Subcutaneous adipose tissue (tissue), 4 donors: ENCODE data around the gene MAP2K2. TPM values are rescaled to one million over a fixed set of nuclear protein-coding genes. Genes with fewer than 3 reads are reported as not detected.

ENCODE experiments used
- small RNA-seq: library from RNA; depleted of rRNA; stranded (forward); fragments of <200 nt; gene quantifications from one replicate; pipeline ENCODE3, GENCODE V24; 2016
- total RNA-seq, 4 donors: library from RNA; depleted of rRNA; stranded (reverse); fragments of >200 nt; gene quantifications; one replicate each; pipeline ENCODE4 v1.1.0, GENCODE V29; 2016
- TF ChIP-seq, protein P1 (sequence below): fragments of 450-650 bp; IDR thresholded peaks from one replicate; pipeline ENCODE4 v1.5.1; 2016; ENCODE audit warnings: low read depth, mild to moderate bottlenecking, control low read depth, antibody characterized with exemption, moderate library complexity

Gene MAP2K2
- total RNA-seq, 4 donors from 2014 or later = 39.3 to 66.1 (median 56.3) TPM

DNA sequence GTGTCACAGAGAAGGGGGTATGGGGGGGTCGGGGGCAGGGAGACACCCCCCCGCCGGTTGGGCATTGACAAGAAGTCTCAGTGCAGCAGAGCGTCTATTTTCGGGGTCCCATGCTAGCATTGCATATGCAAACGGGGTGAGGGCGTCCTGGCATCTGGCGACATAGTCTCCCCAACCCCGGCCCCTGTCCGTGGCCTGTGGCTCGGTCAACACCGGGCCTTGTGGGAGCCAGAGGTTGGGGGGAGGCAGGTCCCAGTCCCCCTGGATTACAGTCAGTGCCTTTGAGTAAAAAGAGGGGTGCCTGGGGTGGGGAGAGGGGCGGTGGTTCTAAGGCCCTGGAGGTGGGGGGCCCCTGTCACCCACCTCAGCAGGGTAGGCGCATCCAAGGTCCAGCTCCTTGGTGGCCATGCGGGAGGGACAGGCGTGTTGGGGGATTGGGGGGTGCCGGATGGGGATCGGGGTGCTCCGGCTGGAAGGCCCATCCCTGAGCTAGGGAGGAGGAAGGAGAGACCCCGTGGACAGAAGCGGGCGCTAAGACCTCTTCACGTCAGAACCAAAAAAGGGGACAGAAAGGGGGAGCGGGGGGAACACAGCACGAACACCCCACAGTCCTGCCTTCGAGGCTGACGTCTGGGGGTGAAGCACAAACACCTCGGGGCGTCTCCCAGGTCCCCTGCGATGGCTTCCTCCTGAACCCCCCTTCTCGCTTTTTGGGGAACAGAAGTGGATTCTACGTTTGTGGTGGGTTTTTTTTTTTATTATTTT lies 78.1 kb downstream of the MAP2K2 start:
- TF ChIP-seq, protein P1, sequence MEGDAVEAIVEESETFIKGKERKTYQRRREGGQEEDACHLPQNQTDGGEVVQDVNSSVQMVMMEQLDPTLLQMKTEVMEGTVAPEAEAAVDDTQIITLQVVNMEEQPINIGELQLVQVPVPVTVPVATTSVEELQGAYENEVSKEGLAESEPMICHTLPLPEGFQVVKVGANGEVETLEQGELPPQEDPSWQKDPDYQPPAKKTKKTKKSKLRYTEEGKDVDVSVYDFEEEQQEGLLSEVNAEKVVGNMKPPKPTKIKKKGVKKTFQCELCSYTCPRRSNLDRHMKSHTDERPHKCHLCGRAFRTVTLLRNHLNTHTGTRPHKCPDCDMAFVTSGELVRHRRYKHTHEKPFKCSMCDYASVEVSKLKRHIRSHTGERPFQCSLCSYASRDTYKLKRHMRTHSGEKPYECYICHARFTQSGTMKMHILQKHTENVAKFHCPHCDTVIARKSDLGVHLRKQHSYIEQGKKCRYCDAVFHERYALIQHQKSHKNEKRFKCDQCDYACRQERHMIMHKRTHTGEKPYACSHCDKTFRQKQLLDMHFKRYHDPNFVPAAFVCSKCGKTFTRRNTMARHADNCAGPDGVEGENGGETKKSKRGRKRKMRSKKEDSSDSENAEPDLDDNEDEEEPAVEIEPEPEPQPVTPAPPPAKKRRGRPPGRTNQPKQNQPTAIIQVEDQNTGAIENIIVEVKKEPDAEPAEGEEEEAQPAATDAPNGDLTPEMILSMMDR = no peak

GRCh38 chr19:4044990-4045465 lies 78.9 kb downstream of the MAP2K2 start:
- TF ChIP-seq, protein P1 = no peak

GRCh38 chr19:4043966-4044715 lies 79.8 kb downstream of the MAP2K2 start:
- TF ChIP-seq, protein P1 = no peak

GRCh38 chr19:4043401-4043800 lies 80.5 kb downstream of the MAP2K2 start:
- TF ChIP-seq, protein P1 = no peak

- TF ChIP-seq, protein P1 = no peak
Observed at GRCh38 chr19:4042731-4043082, 81.2 kb downstream of the MAP2K2 start.

DNA sequence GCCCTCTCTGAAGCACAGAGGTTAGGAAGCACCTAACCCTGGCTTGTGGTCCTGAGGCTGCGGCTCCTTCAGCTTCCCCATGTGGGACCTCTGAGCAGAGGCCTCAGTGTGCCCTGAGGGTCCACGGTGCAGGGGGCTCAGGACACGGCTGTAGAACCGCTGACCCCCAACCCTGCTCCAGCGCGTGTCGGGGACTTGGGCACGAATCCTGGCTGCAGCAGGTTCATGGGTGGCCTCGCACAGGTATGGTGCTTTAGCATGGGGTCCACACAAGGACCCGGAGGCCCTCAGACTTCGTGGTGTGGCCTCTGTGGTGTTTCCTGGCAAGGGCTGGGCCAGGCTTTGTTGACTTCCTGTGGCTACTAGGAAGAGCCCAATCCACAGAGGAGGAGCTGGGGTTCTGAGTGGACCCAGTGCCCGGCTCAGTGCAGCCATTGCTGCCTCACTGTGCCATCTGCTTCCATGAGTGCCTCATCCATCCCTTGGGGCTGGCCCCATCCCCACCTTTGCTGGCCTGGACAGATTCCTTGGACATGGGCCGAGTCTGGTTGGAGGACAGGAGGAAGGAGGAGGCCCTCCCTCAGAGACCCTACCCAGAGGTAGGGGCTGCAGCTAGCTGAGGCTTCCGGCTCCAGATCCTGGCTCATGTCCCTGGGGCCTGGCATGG lies 81.7 kb downstream of the MAP2K2 start:
- TF ChIP-seq, protein P1 = no peak

Small RNA genes lying within 50 kb of the gene (small RNA-seq; reads per million reads assigned to genes)
- gene RF00017 = not detected

Other genes with a start within 250 kb of the MAP2K2 start
- gene ATCAY, start 243.4 kb downstream of the MAP2K2 start, total RNA-seq = not detected
- not detected for gene NMRK2, start 191.1 kb downstream of the MAP2K2 start, total RNA-seq
- gene DAPK3, start 153.0 kb downstream of the MAP2K2 start, total RNA-seq = 10 to 100 TPM; 25.4 to 68.8 (median 44.5) TPM
- gene EEF2, start 138.7 kb downstream of the MAP2K2 start, total RNA-seq = 1,000 to 10,000 TPM in 3 of 4 donors, 100 to 1,000 TPM in 1; 784 to 3,342 (median 1,545) TPM
- gene PIAS4, start 116.4 kb downstream of the MAP2K2 start, total RNA-seq = 10 to 100 TPM in 3 of 4 donors, 1 to 10 TPM in 1; 7.7 to 50.4 (median 16.1) TPM
- 10 to 100 TPM; 14.2 to 63.9 (median 28.7) TPM for gene ZBTB7A, start 57.2 kb downstream of the MAP2K2 start, total RNA-seq
- not detected for gene CREB3L3, start 29.5 kb upstream of the MAP2K2 start, total RNA-seq
- gene SIRT6, start 58.4 kb upstream of the MAP2K2 start, total RNA-seq = 10 to 100 TPM; 12.6 to 28.3 (median 15.6) TPM
- 1 to 10 TPM in 2 of 4 donors, under 1 TPM in 2; 0.68 to 2.9 (median 1.6) TPM for gene ANKRD24, start 58.6 kb upstream of the MAP2K2 start, total RNA-seq
- gene EBI3, start 105.4 kb upstream of the MAP2K2 start, total RNA-seq = 10 to 100 TPM in 1 of 4 donors, 1 to 10 TPM in 3; 2.0 to 20.7 (median 8.0) TPM
- 10 to 100 TPM; 10.7 to 21.5 (median 17.5) TPM for gene YJU2, start 123.0 kb upstream of the MAP2K2 start, total RNA-seq
- not detected for gene SHD, start 155.1 kb upstream of the MAP2K2 start, total RNA-seq
- under 1 TPM in 1 of 4 donors, not detected in 3; 0.34 TPM for gene TMIGD2, start 178.3 kb upstream of the MAP2K2 start, total RNA-seq
- gene FSD1, start 180.5 kb upstream of the MAP2K2 start, total RNA-seq = not detected
- gene STAP2, start 214.7 kb upstream of the MAP2K2 start, total RNA-seq = 1 to 10 TPM; 1.5 to 2.9 (median 1.8) TPM
- gene MPND, start 219.4 kb upstream of the MAP2K2 start, total RNA-seq = 10 to 100 TPM in 1 of 4 donors, 1 to 10 TPM in 3; 3.8 to 13.2 (median 8.4) TPM